ENCODE measurements around the gene GJD4.

Gene GJD4

DNA sequence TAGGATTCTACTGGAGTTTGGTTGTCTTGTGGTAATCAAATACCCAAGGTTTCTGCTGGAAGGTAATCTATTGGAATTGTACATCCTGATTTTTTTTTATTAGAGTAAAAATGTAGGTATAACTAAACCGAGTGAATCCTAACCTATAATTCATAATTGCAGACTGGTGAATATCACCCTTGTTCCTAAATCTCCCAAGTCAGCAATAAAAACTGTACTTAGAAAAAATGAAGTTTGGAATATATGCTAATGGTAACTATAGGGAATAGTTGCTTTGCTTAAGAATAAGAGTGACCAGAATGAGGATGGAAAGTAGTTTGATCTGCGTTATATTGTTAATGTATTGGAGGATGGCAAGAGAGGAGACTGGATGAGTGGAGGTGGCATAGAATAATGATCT is 47.7 kb downstream of the GJD4 start:
- no peak overlapping the region for H2AFZ ChIP-seq (ENCODE audit: low read depth)
- TF ChIP-seq, protein P1, sequence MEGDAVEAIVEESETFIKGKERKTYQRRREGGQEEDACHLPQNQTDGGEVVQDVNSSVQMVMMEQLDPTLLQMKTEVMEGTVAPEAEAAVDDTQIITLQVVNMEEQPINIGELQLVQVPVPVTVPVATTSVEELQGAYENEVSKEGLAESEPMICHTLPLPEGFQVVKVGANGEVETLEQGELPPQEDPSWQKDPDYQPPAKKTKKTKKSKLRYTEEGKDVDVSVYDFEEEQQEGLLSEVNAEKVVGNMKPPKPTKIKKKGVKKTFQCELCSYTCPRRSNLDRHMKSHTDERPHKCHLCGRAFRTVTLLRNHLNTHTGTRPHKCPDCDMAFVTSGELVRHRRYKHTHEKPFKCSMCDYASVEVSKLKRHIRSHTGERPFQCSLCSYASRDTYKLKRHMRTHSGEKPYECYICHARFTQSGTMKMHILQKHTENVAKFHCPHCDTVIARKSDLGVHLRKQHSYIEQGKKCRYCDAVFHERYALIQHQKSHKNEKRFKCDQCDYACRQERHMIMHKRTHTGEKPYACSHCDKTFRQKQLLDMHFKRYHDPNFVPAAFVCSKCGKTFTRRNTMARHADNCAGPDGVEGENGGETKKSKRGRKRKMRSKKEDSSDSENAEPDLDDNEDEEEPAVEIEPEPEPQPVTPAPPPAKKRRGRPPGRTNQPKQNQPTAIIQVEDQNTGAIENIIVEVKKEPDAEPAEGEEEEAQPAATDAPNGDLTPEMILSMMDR (conservative IDR thresholded peaks at IDR 0.05; ENCODE audit: low read depth, low read length) = no peak
- H3K79me2 ChIP-seq (ENCODE audit: insufficient read depth, low read depth) = no peaks in the 10 kb centered on the region
- no peak overlapping the region for H3K4me2 ChIP-seq
- H3K27ac ChIP-seq = no peak overlapping the region
- no peak overlapping the region for H3K4me3 ChIP-seq (IDR thresholded peaks at IDR 0.05; ENCODE audit: insufficient read depth, low read depth, low read length)
- no peaks in the 10 kb centered on the region for H4K20me1 ChIP-seq (ENCODE audit: insufficient read depth)
- H3K27me3 ChIP-seq (ENCODE audit: insufficient read depth, low read depth) = no peaks in the 10 kb centered on the region
- H3K9ac ChIP-seq = no peak overlapping the region
- no peaks in the 10 kb centered on the region for H3K4me1 ChIP-seq (ENCODE audit: low read depth, poor library complexity, severe bottlenecking)
- no peaks in the 10 kb centered on the region for H3K36me3 ChIP-seq (ENCODE audit: insufficient read depth)

DNA sequence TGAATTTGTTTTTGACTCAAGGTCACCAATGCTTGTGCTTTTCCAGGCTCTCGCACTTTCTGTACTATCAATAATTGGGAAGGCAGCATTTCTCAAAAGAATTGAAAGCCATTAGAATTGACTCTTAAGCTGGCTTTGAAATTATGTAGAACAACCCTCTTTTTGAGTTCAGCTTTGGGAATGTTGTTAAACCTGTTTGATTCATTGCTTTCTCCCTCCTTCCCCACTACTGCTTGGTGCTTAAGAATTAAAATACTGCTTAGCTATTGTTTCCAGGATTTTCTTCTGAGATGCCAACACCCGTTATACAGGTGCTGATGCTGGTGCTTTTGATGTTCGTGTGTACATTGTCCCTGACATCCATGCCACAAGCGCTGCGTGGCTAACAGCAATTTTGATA is 52.5 kb downstream of the GJD4 start:
- Histone ChIP-seq H2AFZ (ENCODE audit: low read depth) (no peak overlapping the region), H3K27me3 (ENCODE audit: insufficient read depth, low read depth) (no peaks in the 10 kb centered on the region), H3K4me1 (ENCODE audit: low read depth, poor library complexity, severe bottlenecking) (no peaks in the 10 kb centered on the region), H3K4me3 (IDR thresholded peaks at IDR 0.05; ENCODE audit: insufficient read depth, low read depth, low read length) (no peak overlapping the region), H3K9ac (no peak overlapping the region), H3K4me2 (no peak overlapping the region), H3K79me2 (ENCODE audit: insufficient read depth, low read depth) (no peaks in the 10 kb centered on the region), H4K20me1 (ENCODE audit: insufficient read depth) (no peaks in the 10 kb centered on the region), H3K36me3 (ENCODE audit: insufficient read depth) (no peaks in the 10 kb centered on the region), H3K27ac (no peak overlapping the region)
- TF ChIP-seq, protein P1 (conservative IDR thresholded peaks at IDR 0.05; ENCODE audit: low read depth, low read length) = no peak

All from KMS-11 (cell line).